Measurements from ENCODE around the gene FGFR2. TPM values are rescaled to one million over a fixed set of nuclear protein-coding genes. Genes with fewer than 3 reads are reported as not detected.

The FGFR2 gene
- total RNA-seq, 1 experiment from 2014 or later = 135 TPM

GRCh38 chr10:121444520-121445165 is 153.6 kb downstream of the FGFR2 start:
- Mint-ChIP-seq H3K27ac (peak overlapping the region in 1 of 3 experiments; percentile 4; a peak in 1 of 7 replicates), H3K4me3 (no peak overlapping the region), H3K9me3 (no peaks in the 10 kb centered on the region), H3K27me3 (ENCODE audit: low read depth) (peaks cover 2% of the 10 kb centered on the region; the same call in 1 of the 2 replicates), H3K4me1 (peaks cover 10 to 13% of the 10 kb centered on the region in 2 experiments; a peak in 3 of 4 replicates), H3K36me3 (ENCODE audit: insufficient read depth in 1 of 3, low read depth in 3 of 3) (no peaks in the 10 kb centered on the region)
- Histone ChIP-seq H4K20me1 (ENCODE audit: control insufficient read depth, insufficient read depth, insufficient read length) (no peaks in the 10 kb centered on the region), H3K4me1 (ENCODE audit: insufficient read depth, low read length) (no peaks in the 10 kb centered on the region), H2BK5ac (ENCODE audit: insufficient read length, low read length) (no peak overlapping the region), H3K79me1 (ENCODE audit: insufficient read depth, low read depth, low read length, poor library complexity, severe bottlenecking) (no peaks in the 10 kb centered on the region), H3K4ac (ENCODE audit: low read depth, low read length) (no peak overlapping the region), H3K18ac (ENCODE audit: insufficient read length, low read depth, low read length) (no peak overlapping the region), H3T11ph (ENCODE audit: low read length) (no peak overlapping the region), H2AFZ (ENCODE audit: low read length) (no peak overlapping the region), H3K27me3 (ENCODE audit: insufficient read depth, low read length) (no peaks in the 10 kb centered on the region), H3K9me3 (ENCODE audit: control insufficient read depth, low read depth, low read length) (no peaks in the 10 kb centered on the region), H3K27ac (ENCODE audit: insufficient read length, low read depth, low read length) (no peak overlapping the region), H2AK5ac (ENCODE audit: insufficient read length, low read length) (no peak overlapping the region), H2BK12ac (ENCODE audit: insufficient read length, low read depth, low read length) (no peak overlapping the region), H2BK15ac (ENCODE audit: low read depth, low read length) (no peak overlapping the region), H2BK20ac (ENCODE audit: low read depth, low read length, poor library complexity, severe bottlenecking) (no peak overlapping the region), H3K23me2 (ENCODE audit: insufficient read length, low read depth, low read length, poor library complexity, severe bottlenecking) (no peaks in the 10 kb centered on the region), H3K9ac (ENCODE audit: extremely low read depth, insufficient read length, low read length) (no peak overlapping the region), H3K23ac (ENCODE audit: insufficient read length, low read depth, low read length) (no peak overlapping the region), H3K79me2 (ENCODE audit: insufficient read depth, low read length) (no peaks in the 10 kb centered on the region), H3K56ac (ENCODE audit: insufficient read length, low read depth, low read length) (no peak overlapping the region), H4K5ac (ENCODE audit: insufficient read length, low read depth, low read length) (no peak overlapping the region), H2BK120ac (ENCODE audit: low read depth, low read length, poor library complexity, severe bottlenecking) (no peak overlapping the region), H3K14ac (ENCODE audit: insufficient read depth, low read length) (no peak overlapping the region), H4K91ac (ENCODE audit: insufficient read length, low read depth, low read length) (no peak overlapping the region), H4K8ac (replicated peaks; ENCODE audit: insufficient read length, low read depth, low read length) (no peak overlapping the region), H3K4me2 (ENCODE audit: insufficient read depth, insufficient read length, low read length) (no peak overlapping the region)
- no peak for DNase-seq
- TF ChIP-seq CTCF (conservative IDR thresholded peaks at IDR 0.05) = no peak
- 100% methylated on average over 2 of the region's 8 CpGs for WGBS (ENCODE audit: extremely low coverage, insufficient read length, low lambda C conversion rate)

All from H9 (cell line).